ENCODE results near the gene SCAPER. TPM values are rescaled to one million over a fixed set of nuclear protein-coding genes. Genes with fewer than 3 reads are reported as not detected.

Gene SCAPER
- total and polyA plus RNA-seq, 2 of the 4 experiments (the other 2 are of a cell fraction): 2.9 to 9.7 TPM

DNA sequence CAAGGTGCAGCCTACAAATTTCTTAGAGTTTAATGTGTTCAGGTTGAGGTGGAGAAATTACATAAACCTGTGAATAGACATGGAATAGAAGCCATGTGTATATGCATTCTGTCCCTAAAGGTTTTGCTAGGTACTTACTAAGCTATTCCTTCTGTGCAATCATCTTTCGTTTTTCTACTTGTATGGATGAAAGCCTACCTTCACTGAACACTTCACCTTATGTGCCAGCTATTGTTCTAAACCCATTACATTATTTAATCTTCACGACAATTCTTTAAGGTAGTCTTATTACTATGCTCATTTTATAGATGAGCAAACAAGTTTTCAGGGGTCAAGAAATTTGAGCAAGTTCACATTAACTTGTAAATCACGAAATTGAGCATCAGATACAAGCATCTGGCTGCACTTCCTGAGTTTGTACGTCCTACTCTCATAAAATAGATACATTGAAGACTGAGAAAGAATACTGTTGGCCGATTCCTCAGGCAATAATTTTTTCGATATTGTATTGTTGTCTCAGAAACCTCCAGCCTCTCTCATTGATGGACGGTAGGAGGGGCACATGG, 25.8 kb upstream of the SCAPER start:
- no peaks in the 10 kb centered on the region for H4K20me1 ChIP-seq (ENCODE audit: insufficient read depth, low read length)
- H3K14ac ChIP-seq (replicated peaks; ENCODE audit: low read depth, low read length): peak overlapping the region; percentile 97
- ATAC-seq (ENCODE audit: low read depth) (no peak), DNase-seq (no peak)
- peak overlapping the region; percentile 87 to 99 for H4K8ac ChIP-seq (ENCODE audit: low read depth in 2 of 2, low read length in 2 of 2)
- peak overlapping the region; percentile 70 for H3K27ac ChIP-seq (ENCODE audit: insufficient read depth, low read length)
- no TSS peak for BruUV-seq (replicated peaks)
- H2BK20ac ChIP-seq (ENCODE audit: low read depth, low read length): no peak overlapping the region
- no peaks in the 10 kb centered on the region for H3K9me3 ChIP-seq (ENCODE audit: control insufficient read depth, insufficient read depth, low read length)
- peak overlapping the region; percentile 78; the same call in 1 of the 2 replicates for H3K56ac ChIP-seq (ENCODE audit: extremely low read depth, insufficient read depth, low read length)
- peak overlapping the region; percentile 85 for H3K4me2 ChIP-seq (ENCODE audit: low read depth, low read length)
- peaks cover 3% of the 10 kb centered on the region; the same call in 1 of the 2 replicates for H3K36me3 ChIP-seq (ENCODE audit: control insufficient read depth, insufficient read depth, low read length)
- H4K5ac ChIP-seq (ENCODE audit: low read depth, low read length): peak overlapping the region; percentile 77
- peak overlapping the region; percentile 86; the same call in 1 of the 2 replicates for H3K23ac ChIP-seq (ENCODE audit: low read depth, low read length)
- H3K79me1 ChIP-seq (ENCODE audit: low read depth in 1 of 2, low read length in 2 of 2): peaks cover 11 to 14% of the 10 kb centered on the region in 2 experiments
- WGBS, 2 experiments (ENCODE audit: extremely low coverage in 2 of 2, insufficient read length in 1 of 2): no CpG with 5 or more reads among the region's 7 CpGs
- no peak overlapping the region for H2AK5ac ChIP-seq (ENCODE audit: low read depth, low read length)
- dilution Hi-C loops (cut with HindIII; ENCODE audit: low sequenced_read_pairs, unreplicated experiment) (no loop called here), intact Hi-C loops (cut with micrococcal nuclease) (no loop called here), in situ Hi-C loops (cut with MboI; ENCODE audit: low sequenced_read_pairs) (no loop called here)
- peak overlapping the region; percentile 66 for H3K4me3 ChIP-seq (ENCODE audit: insufficient read depth, low read depth, low read length)
- H3K27me3 ChIP-seq (ENCODE audit: control insufficient read depth, insufficient read depth, low read length): no peaks in the 10 kb centered on the region; the same call in 1 of the 2 replicates
- H2BK5ac ChIP-seq (ENCODE audit: low read depth, low read length, poor library complexity, severe bottlenecking): peak overlapping the region; percentile 73
- H3K4ac ChIP-seq (ENCODE audit: low read depth, low read length): peak overlapping the region; percentile 92
- peak overlapping the region; percentile 17; the same call in 1 of the 2 replicates for H3K18ac ChIP-seq (ENCODE audit: low read depth, low read length)
- peak overlapping the region; percentile 99 for H2AFZ ChIP-seq (replicated peaks; ENCODE audit: low read length, poor library complexity)
- ChIA-PET POLR2A (ENCODE audit: unreplicated experiment) (interaction anchor here (0.6 kb wide), 1 partner anchor 1958 kb away, joined by 3 read pairs; no protein-coding TSS in a partner anchor), CTCF (interaction anchor here (1.3 kb wide), 1 partner anchor 10 kb away, joined by 5 read pairs; no protein-coding TSS in a partner anchor)
- H3K9me1 ChIP-seq (ENCODE audit: insufficient read depth, low read length): no peaks in the 10 kb centered on the region
- no peaks in the 10 kb centered on the region for H3K4me1 ChIP-seq (ENCODE audit: control insufficient read depth, insufficient read depth, low read length)
- H2BK15ac ChIP-seq (ENCODE audit: low read depth, low read length): peak overlapping the region; percentile 84; the same call in 1 of the 3 replicates
- peak overlapping the region; percentile 65; the same call in 1 of the 2 replicates for H2BK120ac ChIP-seq (ENCODE audit: low read depth, low read length)
- H4K91ac ChIP-seq (ENCODE audit: insufficient read depth, low read depth, low read length): peak overlapping the region; percentile 87; the same call in 1 of the 2 replicates
- peak overlapping the region; percentile 56 for H2AK9ac ChIP-seq (replicated peaks; ENCODE audit: low read depth, low read length, poor library complexity)
- peak overlapping the region; percentile 95 for H3K9ac ChIP-seq (ENCODE audit: low read depth, low read length)
- TF ChIP-seq, protein P1, sequence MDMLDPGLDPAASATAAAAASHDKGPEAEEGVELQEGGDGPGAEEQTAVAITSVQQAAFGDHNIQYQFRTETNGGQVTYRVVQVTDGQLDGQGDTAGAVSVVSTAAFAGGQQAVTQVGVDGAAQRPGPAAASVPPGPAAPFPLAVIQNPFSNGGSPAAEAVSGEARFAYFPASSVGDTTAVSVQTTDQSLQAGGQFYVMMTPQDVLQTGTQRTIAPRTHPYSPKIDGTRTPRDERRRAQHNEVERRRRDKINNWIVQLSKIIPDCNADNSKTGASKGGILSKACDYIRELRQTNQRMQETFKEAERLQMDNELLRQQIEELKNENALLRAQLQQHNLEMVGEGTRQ (IDR thresholded peaks at IDR 0.05; ENCODE audit: low read depth, low read length): no peak
- no peak for TF ChIP-seq SMC3 (IDR thresholded peaks at IDR 0.05; ENCODE audit: low read depth, low read length)
- no peak for TF ChIP-seq MAFK (IDR thresholded peaks at IDR 0.05; ENCODE audit: low read depth, low read length)
- TF ChIP-seq MXI1 (IDR thresholded peaks at IDR 0.05; ENCODE audit: borderline replicate concordance, low read depth, low read length): no peak
- no peak for TF ChIP-seq POLR2A (IDR thresholded peaks at IDR 0.05; ENCODE audit: low read depth, low read length)
- no peak for TF ChIP-seq FOS (IDR thresholded peaks at IDR 0.05; ENCODE audit: low read depth, low read length)
- TF ChIP-seq, protein P2, sequence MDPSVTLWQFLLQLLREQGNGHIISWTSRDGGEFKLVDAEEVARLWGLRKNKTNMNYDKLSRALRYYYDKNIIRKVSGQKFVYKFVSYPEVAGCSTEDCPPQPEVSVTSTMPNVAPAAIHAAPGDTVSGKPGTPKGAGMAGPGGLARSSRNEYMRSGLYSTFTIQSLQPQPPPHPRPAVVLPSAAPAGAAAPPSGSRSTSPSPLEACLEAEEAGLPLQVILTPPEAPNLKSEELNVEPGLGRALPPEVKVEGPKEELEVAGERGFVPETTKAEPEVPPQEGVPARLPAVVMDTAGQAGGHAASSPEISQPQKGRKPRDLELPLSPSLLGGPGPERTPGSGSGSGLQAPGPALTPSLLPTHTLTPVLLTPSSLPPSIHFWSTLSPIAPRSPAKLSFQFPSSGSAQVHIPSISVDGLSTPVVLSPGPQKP (IDR thresholded peaks at IDR 0.05; ENCODE audit: borderline replicate concordance, low read depth, low read length): no peak
- TF ChIP-seq, protein P3, sequence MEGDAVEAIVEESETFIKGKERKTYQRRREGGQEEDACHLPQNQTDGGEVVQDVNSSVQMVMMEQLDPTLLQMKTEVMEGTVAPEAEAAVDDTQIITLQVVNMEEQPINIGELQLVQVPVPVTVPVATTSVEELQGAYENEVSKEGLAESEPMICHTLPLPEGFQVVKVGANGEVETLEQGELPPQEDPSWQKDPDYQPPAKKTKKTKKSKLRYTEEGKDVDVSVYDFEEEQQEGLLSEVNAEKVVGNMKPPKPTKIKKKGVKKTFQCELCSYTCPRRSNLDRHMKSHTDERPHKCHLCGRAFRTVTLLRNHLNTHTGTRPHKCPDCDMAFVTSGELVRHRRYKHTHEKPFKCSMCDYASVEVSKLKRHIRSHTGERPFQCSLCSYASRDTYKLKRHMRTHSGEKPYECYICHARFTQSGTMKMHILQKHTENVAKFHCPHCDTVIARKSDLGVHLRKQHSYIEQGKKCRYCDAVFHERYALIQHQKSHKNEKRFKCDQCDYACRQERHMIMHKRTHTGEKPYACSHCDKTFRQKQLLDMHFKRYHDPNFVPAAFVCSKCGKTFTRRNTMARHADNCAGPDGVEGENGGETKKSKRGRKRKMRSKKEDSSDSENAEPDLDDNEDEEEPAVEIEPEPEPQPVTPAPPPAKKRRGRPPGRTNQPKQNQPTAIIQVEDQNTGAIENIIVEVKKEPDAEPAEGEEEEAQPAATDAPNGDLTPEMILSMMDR (conservative IDR thresholded peaks at IDR 0.05; ENCODE audit: low read depth, low read length): no peak
- no peak for TF ChIP-seq BHLHE40 (IDR thresholded peaks at IDR 0.05; ENCODE audit: low read depth, low read length)
- no peak for TF ChIP-seq RCOR1 (IDR thresholded peaks at IDR 0.05; ENCODE audit: insufficient replicate concordance, low read length)
- no peak for TF ChIP-seq CEBPB (IDR thresholded peaks at IDR 0.05; ENCODE audit: low read depth, low read length)
- no peak for TF ChIP-seq RAD21 (IDR thresholded peaks at IDR 0.05; ENCODE audit: low read length)
- no peak for TF ChIP-seq CHD1 (IDR thresholded peaks at IDR 0.05; ENCODE audit: low read depth, low read length)
- TF ChIP-seq RFX5 (IDR thresholded peaks at IDR 0.05; ENCODE audit: low read depth, low read length): no peak
- TF ChIP-seq NFE2L2 (IDR thresholded peaks at IDR 0.05; ENCODE audit: low read depth, low read length): no peak
